Mucosa of descending colon (tissue), 3 donors: ENCODE results near the gene RXRB. TPM values are rescaled to one million over a fixed set of nuclear protein-coding genes. Genes with fewer than 3 reads are reported as not detected.
A peak's percentile ranks its signal among the peaks of the same experiment; 100 is the strongest.

Experiments
- ATAC-seq: fragments of 200-7000 bp; cut with Tn5 transposase; one replicate; pipeline ENCODE4 v1.9.1; 2020; ENCODE audit warnings: mild to moderate bottlenecking, moderate library complexity
- DNase-seq, 3 donors: peaks; one replicate each; pipeline ENCODE4 v3.0.0-alpha.2; 2020
- H3K36me3 ChIP-seq: fragments of 200-600 bp; one replicate; pipeline ENCODE4 v1.8.0; 2021; ENCODE audit warnings: low read depth, mild to moderate bottlenecking
- H3K4me1 ChIP-seq: fragments of 200-600 bp; one replicate; pipeline ENCODE4 v1.8.0; 2021; ENCODE audit warnings: low read depth, mild to moderate bottlenecking
- H3K4me3 ChIP-seq: fragments of 200-600 bp; one replicate; pipeline ENCODE4 v1.8.0; 2021; ENCODE audit warnings: mild to moderate bottlenecking
- H3K9me3 ChIP-seq: fragments of 200-600 bp; one replicate; pipeline ENCODE4 v1.8.0; 2021; ENCODE audit warnings: mild to moderate bottlenecking
- CTCF ChIP-seq: fragments of 200-600 bp; IDR thresholded peaks from one replicate; pipeline ENCODE4 v1.8.0; 2022; ENCODE audit warnings: antibody characterized with exemption, mild to moderate bottlenecking
- intact Hi-C, 2 donors: fragments of 100-400 bp; cut with DNase I in 1 of 2; cut with micrococcal nuclease in 1 of 2; formaldehyde crosslinking; loops; one replicate each; pipeline versions ENCODE4 v1.11.0 to v1.11.1; 2022; cut with DNase I, micrococcal nuclease
- total RNA-seq, 3 donors: library from RNA; stranded (reverse); fragmentation: NEBNext Ultra II Directional in 2 of 3; extraction: Animal tissue kit (Norgen Biotek cat#: 25700) in 2 of 3; gene quantifications; one replicate each; pipeline versions ENCODE4 v1.2.1 to v1.2.4, GENCODE V29; 2021 to 2023
- donor health status: DM: no; HTN: no; CAD: no; lungs with moderate emphysema.
- donor health status: DM: no; HTN: no; CAD: no.
- donor health status: DM: no; HTN: yes; CAD: no.

Gene RXRB
- total RNA-seq, 3 donors from 2014 or later, result 45.4 to 51.1 (median 51.1) TPM

GRCh38 chr6:33163540-33163939 lies 36.9 kb downstream of the RXRB start:
- ATAC-seq (no peak), DNase-seq (no peak)
- no peaks in the 10 kb centered on the region for H3K9me3 ChIP-seq
- intact Hi-C loops, result no loop called here
- no peak for TF ChIP-seq CTCF
- no peak overlapping the region for H3K4me3 ChIP-seq
- no peaks in the 10 kb centered on the region for H3K36me3 ChIP-seq
- H3K4me1 ChIP-seq, result peaks cover 18% of the 10 kb centered on the region

- intact Hi-C loops, result no loop called here
- Histone ChIP-seq H3K36me3 (no peaks in the 10 kb centered on the region), H3K9me3 (no peaks in the 10 kb centered on the region), H3K4me3 (no peak overlapping the region), H3K4me1 (peaks cover 18% of the 10 kb centered on the region)
- peak; percentile 95 for TF ChIP-seq CTCF
- DNase-seq, result peak; percentile 82 to 89 (median 84)
- ATAC-seq, result peak; percentile 94
Observed at GRCh38 chr6:33161354-33162331, 38.8 kb downstream of the RXRB start.

GRCh38 chr6:33160728-33161344 lies 39.6 kb downstream of the RXRB start:
- Histone ChIP-seq H3K9me3 (no peaks in the 10 kb centered on the region), H3K36me3 (no peaks in the 10 kb centered on the region), H3K4me1 (peaks cover 18% of the 10 kb centered on the region), H3K4me3 (no peak overlapping the region)
- no peak for TF ChIP-seq CTCF
- intact Hi-C loops, result no loop called here
- peak; percentile 83 for ATAC-seq
- peak; percentile 78 to 87 (median 80) for DNase-seq

GRCh38 chr6:33160096-33160495 lies 40.4 kb downstream of the RXRB start:
- no peaks in the 10 kb centered on the region for H3K36me3 ChIP-seq
- DNase-seq (no peak), ATAC-seq (no peak)
- H3K4me3 ChIP-seq, result no peak overlapping the region
- TF ChIP-seq CTCF, result no peak
- H3K4me1 ChIP-seq, result peaks cover 18% of the 10 kb centered on the region
- no peaks in the 10 kb centered on the region for H3K9me3 ChIP-seq
- intact Hi-C loops, result no loop called here

GRCh38 chr6:33156964-33157363 lies 43.5 kb downstream of the RXRB start:
- no peak overlapping the region for H3K4me3 ChIP-seq
- DNase-seq, result no peak
- intact Hi-C loops, result no loop called here
- TF ChIP-seq CTCF, result no peak
- peaks cover 15% of the 10 kb centered on the region for H3K4me1 ChIP-seq
- peaks cover 8% of the 10 kb centered on the region for H3K9me3 ChIP-seq
- no peak for ATAC-seq
- H3K36me3 ChIP-seq, result no peaks in the 10 kb centered on the region
